Measurements from ENCODE around the gene PLEKHA5. TPM values are rescaled to one million over a fixed set of nuclear protein-coding genes. Genes with fewer than 3 reads are reported as not detected.
A peak's percentile ranks its signal among the peaks of the same experiment; 100 is the strongest.

Gene PLEKHA5
- total and polyA plus RNA-seq, 2 experiments from 2014 or later = 82.8 to 112 TPM

DNA sequence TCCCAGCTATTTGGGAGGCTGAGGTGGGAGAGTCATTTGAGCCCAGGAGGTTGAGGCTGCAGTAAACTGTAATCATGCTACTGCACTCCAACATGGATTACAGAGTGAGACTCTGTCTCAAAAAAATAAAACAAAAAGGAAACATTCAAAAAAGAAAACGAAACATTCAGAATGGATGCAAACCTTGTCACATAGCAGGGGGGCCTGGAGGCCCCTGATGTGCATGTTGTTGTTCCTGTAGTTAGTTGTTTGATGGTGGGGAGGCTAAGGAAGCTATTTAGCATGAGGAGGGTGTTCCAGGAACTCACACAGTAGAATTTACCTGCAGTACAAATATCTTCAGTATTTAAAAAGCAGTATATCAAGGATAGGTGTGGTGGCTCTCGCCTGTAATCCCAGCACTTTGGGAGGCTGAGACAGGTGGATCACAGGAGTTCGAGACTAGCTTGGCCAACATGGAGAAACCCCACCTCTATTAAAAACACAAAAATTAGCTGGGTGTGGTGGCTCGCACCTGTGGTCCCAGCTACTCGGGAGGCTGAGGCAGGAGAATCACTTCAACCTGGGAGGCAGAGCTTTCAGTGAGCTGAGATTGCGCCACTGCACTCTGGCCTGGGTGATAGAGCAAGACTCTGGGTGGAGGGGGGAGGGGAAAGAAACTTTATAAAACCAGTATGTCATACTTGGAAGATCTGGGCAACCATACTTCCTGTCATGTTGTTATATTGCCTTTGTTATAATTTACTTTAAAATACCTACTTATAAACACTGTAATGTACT lies 292.2 kb downstream of the PLEKHA5 start:
- H3K36me3 ChIP-seq (ENCODE audit: insufficient read depth) = no peaks in the 10 kb centered on the region
- ATAC-seq (no peak), DNase-seq (ENCODE audit: low spot score) (no peak)
- H3K27ac ChIP-seq (ENCODE audit: low read depth) = peak overlapping the region; percentile 70; the same call in 1 of the 2 replicates
- H3K4me3 ChIP-seq = no peak overlapping the region
- no peaks in the 10 kb centered on the region for H3K27me3 ChIP-seq (ENCODE audit: insufficient read depth)
- no peaks in the 10 kb centered on the region for H3K27me3 Mint-ChIP-seq (ENCODE audit: insufficient read depth, low read depth, poor library complexity)
- H3K4me1 ChIP-seq (ENCODE audit: insufficient read depth) = no peaks in the 10 kb centered on the region; the same call in 1 of the 2 replicates
- no peak overlapping the region for H3K27ac Mint-ChIP-seq
- peaks cover 5% of the 10 kb centered on the region; the same call in 2 of the 3 replicates for H3K4me1 Mint-ChIP-seq
- no peak overlapping the region for H2AFZ ChIP-seq
- H3K4me2 ChIP-seq = no peak overlapping the region
- peaks cover 4% of the 10 kb centered on the region for H3K36me3 Mint-ChIP-seq (ENCODE audit: low read depth)
- TF ChIP-seq JUNB (IDR thresholded peaks at IDR 0.05; ENCODE audit: unreplicated experiment) (no peak), STAT1 (IDR thresholded peaks at IDR 0.05; ENCODE audit: unreplicated experiment) (no peak), NANOG (IDR thresholded peaks at IDR 0.05; ENCODE audit: borderline replicate concordance) (no peak), ZNF331 (CRISPR knock-in tag; IDR thresholded peaks at IDR 0.05; ENCODE audit: low read depth) (no peak), EZH2phosphoT487 (IDR thresholded peaks at IDR 0.05; ENCODE audit: unreplicated experiment) (no peak), EZH2 (IDR thresholded peaks at IDR 0.05; ENCODE audit: low read depth, unreplicated experiment) (no peak), POLR2AphosphoS5 (IDR thresholded peaks at IDR 0.05; ENCODE audit: low read depth) (no peak), ZNF114 (CRISPR knock-in tag; IDR thresholded peaks at IDR 0.05) (no peak)
- TF ChIP-seq, protein P1, sequence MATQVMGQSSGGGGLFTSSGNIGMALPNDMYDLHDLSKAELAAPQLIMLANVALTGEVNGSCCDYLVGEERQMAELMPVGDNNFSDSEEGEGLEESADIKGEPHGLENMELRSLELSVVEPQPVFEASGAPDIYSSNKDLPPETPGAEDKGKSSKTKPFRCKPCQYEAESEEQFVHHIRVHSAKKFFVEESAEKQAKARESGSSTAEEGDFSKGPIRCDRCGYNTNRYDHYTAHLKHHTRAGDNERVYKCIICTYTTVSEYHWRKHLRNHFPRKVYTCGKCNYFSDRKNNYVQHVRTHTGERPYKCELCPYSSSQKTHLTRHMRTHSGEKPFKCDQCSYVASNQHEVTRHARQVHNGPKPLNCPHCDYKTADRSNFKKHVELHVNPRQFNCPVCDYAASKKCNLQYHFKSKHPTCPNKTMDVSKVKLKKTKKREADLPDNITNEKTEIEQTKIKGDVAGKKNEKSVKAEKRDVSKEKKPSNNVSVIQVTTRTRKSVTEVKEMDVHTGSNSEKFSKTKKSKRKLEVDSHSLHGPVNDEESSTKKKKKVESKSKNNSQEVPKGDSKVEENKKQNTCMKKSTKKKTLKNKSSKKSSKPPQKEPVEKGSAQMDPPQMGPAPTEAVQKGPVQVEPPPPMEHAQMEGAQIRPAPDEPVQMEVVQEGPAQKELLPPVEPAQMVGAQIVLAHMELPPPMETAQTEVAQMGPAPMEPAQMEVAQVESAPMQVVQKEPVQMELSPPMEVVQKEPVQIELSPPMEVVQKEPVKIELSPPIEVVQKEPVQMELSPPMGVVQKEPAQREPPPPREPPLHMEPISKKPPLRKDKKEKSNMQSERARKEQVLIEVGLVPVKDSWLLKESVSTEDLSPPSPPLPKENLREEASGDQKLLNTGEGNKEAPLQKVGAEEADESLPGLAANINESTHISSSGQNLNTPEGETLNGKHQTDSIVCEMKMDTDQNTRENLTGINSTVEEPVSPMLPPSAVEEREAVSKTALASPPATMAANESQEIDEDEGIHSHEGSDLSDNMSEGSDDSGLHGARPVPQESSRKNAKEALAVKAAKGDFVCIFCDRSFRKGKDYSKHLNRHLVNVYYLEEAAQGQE (IDR thresholded peaks at IDR 0.05; ENCODE audit: unreplicated experiment) = no peak
- TF ChIP-seq, protein P2, sequence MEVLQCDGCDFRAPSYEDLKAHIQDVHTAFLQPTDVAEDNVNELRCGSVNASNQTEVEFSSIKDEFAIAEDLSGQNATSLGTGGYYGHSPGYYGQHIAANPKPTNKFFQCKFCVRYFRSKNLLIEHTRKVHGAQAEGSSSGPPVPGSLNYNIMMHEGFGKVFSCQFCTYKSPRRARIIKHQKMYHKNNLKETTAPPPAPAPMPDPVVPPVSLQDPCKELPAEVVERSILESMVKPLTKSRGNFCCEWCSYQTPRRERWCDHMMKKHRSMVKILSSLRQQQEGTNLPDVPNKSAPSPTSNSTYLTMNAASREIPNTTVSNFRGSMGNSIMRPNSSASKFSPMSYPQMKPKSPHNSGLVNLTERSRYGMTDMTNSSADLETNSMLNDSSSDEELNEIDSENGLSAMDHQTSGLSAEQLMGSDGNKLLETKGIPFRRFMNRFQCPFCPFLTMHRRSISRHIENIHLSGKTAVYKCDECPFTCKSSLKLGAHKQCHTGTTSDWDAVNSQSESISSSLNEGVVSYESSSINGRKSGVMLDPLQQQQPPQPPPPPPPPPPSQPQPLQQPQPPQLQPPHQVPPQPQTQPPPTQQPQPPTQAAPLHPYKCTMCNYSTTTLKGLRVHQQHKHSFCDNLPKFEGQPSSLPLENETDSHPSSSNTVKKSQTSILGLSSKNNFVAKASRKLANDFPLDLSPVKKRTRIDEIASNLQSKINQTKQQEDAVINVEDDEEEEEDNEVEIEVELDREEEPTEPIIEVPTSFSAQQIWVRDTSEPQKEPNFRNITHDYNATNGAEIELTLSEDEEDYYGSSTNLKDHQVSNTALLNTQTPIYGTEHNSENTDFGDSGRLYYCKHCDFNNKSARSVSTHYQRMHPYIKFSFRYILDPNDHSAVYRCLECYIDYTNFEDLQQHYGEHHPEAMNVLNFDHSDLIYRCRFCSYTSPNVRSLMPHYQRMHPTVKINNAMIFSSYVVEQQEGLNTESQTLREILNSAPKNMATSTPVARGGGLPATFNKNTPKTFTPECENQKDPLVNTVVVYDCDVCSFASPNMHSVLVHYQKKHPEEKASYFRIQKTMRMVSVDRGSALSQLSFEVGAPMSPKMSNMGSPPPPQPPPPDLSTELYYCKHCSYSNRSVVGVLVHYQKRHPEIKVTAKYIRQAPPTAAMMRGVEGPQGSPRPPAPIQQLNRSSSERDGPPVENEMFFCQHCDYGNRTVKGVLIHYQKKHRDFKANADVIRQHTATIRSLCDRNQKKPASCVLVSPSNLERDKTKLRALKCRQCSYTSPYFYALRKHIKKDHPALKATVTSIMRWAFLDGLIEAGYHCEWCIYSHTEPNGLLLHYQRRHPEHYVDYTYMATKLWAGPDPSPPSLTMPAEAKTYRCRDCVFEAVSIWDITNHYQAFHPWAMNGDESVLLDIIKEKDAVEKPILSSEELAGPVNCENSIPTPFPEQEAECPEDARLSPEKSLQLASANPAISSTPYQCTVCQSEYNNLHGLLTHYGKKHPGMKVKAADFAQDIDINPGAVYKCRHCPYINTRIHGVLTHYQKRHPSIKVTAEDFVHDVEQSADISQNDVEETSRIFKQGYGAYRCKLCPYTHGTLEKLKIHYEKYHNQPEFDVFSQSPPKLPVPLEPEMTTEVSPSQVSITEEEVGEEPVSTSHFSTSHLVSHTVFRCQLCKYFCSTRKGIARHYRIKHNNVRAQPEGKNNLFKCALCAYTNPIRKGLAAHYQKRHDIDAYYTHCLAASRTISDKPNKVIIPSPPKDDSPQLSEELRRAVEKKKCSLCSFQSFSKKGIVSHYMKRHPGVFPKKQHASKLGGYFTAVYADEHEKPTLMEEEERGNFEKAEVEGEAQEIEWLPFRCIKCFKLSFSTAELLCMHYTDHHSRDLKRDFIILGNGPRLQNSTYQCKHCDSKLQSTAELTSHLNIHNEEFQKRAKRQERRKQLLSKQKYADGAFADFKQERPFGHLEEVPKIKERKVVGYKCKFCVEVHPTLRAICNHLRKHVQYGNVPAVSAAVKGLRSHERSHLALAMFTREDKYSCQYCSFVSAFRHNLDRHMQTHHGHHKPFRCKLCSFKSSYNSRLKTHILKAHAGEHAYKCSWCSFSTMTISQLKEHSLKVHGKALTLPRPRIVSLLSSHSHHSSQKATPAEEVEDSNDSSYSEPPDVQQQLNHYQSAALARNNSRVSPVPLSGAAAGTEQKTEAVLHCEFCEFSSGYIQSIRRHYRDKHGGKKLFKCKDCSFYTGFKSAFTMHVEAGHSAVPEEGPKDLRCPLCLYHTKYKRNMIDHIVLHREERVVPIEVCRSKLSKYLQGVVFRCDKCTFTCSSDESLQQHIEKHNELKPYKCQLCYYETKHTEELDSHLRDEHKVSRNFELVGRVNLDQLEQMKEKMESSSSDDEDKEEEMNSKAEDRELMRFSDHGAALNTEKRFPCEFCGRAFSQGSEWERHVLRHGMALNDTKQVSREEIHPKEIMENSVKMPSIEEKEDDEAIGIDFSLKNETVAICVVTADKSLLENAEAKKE (CRISPR knock-in tag; IDR thresholded peaks at IDR 0.05) = no peak
- TF ChIP-seq, protein P3, sequence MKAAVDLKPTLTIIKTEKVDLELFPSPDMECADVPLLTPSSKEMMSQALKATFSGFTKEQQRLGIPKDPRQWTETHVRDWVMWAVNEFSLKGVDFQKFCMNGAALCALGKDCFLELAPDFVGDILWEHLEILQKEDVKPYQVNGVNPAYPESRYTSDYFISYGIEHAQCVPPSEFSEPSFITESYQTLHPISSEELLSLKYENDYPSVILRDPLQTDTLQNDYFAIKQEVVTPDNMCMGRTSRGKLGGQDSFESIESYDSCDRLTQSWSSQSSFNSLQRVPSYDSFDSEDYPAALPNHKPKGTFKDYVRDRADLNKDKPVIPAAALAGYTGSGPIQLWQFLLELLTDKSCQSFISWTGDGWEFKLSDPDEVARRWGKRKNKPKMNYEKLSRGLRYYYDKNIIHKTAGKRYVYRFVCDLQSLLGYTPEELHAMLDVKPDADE (IDR thresholded peaks at IDR 0.05) = no peak
- H3K4me3 Mint-ChIP-seq = no peak overlapping the region
- no peaks in the 10 kb centered on the region for H4K20me1 ChIP-seq (replicated peaks; ENCODE audit: insufficient read depth)
- H3F3A ChIP-seq (replicated peaks; ENCODE audit: low read depth) = no peaks in the 10 kb centered on the region
- H3K79me2 ChIP-seq (replicated peaks; ENCODE audit: insufficient read depth) = no peaks in the 10 kb centered on the region
- 0 out of 2 replicates have a peak, but pooled peaks cover 3% of the 10 kb centered on the region for H3K9me2 ChIP-seq (ENCODE audit: insufficient read depth)
- peaks cover 7% of the 10 kb centered on the region; the same call in 2 of the 3 replicates for H3K9me3 Mint-ChIP-seq

Data from GM23338 (cell line).